Prostate gland (tissue), 2 donors: ENCODE measurements around the gene OR12D2.

Experiments
- CTCF ChIP-seq, 4 experiments: fragments of 200-600 bp in 2 of 4; fragments of 450-650 bp in 2 of 4; sonication (generic) in 2 of 4; IDR thresholded peaks; 1 replicate in 3 of 4; 2 replicates in 1 of 4; pipeline ENCODE4 v1.5.1; 2016 to 2019; ENCODE audit warnings: antibody characterized with exemption in 4 of 4, mild to moderate bottlenecking in 2 of 4, moderate library complexity in 2 of 4
- POLR2AphosphoS5 ChIP-seq: sonication (generic); formaldehyde crosslinking; IDR thresholded peaks from one replicate; pipeline ENCODE4 v1.6.1; 2017; ENCODE audit warnings: antibody characterized with exemption

DNA sequence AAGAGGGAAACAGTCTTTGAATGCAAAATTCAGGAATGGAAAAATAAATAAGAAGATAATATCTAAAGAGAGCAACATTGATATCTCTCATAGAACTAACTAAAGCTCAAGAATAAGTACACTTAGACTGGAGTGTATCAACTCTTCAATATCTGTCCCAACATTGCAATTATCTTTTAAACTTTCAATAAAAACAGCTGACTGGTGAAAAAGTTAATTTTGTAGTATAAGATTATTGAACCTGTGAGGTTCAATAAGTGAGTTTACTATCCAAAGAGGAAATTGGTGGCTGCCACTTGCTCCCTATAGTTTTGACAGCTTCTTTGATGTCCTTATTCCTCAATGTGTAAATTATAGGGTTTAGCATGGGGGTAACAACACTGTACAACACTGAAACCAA lies 40.5 kb upstream of the OR12D2 start:
- TF ChIP-seq CTCF (IDR thresholded peaks at IDR 0.05): no peak
- TF ChIP-seq POLR2AphosphoS5: no peak
